HG03135 (cell line): ENCODE results near the gene ATOX1.
"Not testable (repeated sequence)": the region's sequence is repeated elsewhere in the genome, so short reads cannot be mapped to it uniquely, and the experiment has no call there.

Source experiments
- ATAC-seq: cut with Tn5 transposase; IDR thresholded peaks from one replicate; pipeline ENCODE4 v1.9.1; 2021; ENCODE audit warnings: mild to moderate bottlenecking, moderate library complexity; ENCODE audit not compliant: unreplicated experiment

Gene ATOX1, protein sequence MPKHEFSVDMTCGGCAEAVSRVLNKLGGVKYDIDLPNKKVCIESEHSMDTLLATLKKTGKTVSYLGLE

DNA sequence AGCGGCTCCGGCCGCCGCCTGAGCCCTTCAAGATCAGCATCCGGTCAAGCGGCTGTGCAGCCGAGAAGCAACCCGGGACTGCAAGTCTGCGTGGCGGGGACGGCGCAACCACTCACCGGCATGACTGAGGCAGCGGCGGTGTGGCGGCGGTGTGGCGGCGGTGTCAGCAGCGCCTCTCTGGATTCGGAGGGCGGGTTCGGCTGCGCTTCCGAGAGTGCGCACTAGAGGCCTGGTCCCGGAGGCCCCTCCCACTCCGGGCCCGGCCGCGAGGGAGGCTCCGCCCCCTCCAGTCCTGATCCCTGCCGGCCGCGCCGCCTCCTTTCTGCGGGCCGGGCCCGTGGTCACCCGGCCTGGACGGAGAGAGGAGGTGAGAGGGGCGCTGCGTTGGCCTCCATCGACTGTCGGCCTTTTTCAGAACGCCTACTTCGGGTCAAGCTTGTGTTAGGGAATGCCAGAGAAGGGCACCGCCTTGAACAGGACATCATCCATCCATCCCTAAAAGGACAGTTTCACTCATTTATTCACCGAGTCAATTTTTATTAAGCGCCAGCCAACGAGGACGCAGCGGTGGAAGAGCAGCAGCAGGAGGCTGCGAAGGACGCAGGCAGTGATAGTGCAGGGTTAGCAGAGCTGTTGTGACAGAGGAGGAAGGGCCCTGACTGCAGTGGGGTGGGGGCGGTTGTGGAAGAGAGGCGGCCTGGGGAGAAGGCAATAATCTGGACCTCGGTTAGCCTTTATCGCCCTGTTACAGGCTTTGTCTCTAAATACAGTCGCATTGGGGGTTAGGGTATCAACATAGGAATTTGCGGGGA is at the start of gene ATOX1:
TSS of gene ATOX1 (minus strand) at position 202 of the 812 bp plus-strand sequence. CDS start at position 122, 80 bp downstream.
- ATAC-seq = peak; percentile 98

DNA sequence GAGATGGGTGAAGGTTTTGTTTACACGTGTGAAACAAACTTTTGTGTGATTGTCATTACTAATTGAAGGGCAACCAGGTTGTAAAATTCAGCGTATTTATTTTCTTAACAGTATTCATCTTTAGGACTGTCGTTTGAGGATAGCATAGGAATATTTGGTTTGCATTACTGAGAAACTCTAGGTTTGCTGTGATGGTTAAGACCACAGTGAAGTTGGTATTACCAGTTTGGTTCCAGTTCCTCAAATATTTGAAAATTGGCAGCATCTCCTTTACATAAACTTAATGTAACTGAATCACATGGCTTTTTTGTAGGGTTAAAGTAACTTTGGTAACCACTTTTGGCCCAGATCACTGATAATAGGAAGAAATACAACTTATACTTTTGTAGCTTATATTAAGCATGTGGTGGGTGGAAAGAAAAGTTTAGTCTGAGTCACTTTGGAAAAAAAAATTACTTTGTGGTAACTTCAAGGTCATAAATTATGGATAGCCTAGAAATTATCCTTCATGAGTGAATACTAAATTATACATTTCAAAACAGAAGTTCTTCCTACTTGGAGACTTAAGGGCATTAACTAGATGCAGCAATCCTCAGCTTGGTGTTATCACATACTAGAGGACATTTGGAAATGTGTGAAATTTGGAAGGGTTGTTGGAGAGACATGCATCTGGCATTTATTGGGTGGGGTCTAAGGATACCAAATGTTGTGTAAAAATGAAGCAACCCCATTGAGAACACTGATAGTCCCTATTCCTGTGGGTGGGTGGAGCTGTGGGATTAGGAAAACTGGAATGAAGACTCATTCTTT is 47.2 kb upstream of the ATOX1 start:
- ATAC-seq = no peak

DNA sequence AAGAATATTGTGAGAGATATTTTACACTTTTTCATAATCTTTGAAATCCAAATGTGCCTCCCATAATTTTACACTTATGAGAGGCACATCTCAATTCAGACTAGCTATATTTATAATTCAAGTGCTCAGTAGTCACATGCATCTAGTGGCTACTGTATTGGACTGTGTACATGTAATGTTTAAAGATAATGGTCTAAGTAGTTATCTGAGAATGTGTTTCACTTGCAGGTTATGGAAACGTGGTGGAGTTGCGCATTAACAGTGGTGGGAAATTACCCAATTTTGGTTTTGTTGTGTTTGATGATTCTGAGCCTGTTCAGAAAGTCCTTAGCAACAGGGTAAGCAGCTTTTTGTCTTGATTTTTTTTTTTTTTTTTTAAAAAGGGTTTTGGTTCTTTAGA is 42.1 kb upstream of the ATOX1 start:
- ATAC-seq = peak; percentile 67

DNA sequence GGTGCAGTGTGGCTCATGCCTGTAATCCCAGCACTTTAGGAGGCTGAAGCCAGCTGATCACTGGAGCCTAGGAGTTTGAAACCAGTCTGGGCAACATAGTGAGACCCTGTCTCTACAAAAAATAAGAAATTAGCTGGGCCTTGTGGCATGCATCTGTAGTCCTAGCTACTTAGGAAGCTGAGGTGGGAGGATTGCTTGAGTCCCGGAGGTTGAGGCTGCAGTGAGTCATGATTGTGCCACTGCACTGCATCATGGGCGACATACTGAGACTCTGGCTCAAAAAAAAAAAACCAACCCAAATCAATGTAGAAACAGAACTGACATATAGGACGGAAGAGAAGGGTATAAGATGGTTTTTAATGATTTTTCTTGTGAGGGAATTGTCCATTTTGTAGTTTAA is 41.0 kb upstream of the ATOX1 start:
- no peak for ATAC-seq

DNA sequence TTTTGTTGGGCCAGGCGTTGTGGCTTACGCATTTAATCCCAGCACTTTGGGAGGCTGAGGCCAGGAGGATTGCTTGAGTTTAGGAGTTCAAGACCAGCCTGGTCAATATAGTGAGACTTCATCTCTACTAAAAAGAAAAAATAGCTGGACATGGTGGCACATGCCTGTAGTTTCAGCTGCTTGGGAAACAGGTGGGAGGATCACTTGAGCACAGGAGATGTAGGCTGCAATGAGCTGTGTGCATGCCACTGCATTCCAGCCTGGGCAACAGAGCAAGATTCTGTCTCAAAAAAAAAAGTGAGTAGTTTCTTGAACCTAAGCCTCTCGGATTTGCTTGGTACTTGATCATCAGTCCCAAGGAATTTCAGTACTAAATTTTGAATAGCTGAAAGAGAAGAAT is 40.2 kb upstream of the ATOX1 start:
- ATAC-seq = no peak

DNA sequence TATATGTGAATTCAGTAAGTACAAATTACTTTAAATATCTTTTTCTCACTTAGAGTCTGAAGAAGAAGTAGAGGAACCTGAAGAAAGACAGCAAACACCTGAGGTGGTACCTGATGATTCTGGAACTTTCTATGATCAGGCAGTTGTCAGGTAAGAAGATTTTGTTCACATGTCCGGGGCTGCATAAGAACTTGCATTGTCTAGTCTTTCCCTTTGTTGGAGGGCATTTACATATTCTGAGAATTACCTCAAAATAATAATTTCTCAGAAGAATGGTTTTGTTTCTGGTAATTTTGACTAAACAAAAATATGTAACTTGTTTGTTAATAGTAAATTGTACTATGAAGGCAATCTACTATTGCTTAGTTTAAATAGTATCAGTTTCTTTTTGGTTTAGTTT is 37.0 kb upstream of the ATOX1 start:
- no peak for ATAC-seq

DNA sequence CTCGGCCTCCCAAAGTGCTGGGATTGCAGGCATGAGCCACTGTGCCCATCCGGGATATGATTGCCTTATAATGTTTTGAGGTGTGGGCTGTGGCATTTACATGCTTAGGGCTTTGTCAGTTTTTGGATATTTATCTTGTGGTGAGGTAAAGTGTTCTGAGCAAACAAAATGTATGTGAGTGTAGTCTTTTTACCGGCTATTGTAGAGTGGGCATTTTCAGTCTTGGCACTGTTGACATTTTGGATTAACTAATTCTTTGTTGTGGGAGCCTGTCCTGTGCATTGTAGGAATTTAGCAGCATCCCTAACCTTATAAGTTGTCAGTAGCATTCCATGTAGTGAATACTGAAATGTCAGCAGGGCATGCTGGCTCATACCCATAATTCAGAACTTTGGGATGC is 34.9 kb upstream of the ATOX1 start:
- ATAC-seq = no peak

DNA sequence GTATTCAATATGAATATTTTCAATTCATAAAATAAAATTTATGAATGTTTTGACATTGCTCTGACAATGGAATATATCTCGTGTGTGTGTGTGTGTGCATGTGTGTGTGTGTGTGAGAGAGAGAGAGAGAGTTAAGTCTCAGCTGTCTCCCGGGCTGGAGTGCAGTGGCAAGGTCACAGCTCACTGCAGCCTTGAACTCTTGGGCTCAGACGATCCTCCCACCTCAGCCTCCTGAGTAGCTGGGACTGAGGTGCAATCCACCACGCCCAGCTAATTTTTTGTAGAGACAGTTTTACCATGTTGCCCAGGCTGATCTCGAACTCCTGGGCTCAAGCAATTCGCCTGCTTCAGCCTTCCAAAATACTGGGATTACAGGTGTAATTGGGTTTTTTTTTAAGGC is 29.4 kb upstream of the ATOX1 start:
- ATAC-seq = no peak

DNA sequence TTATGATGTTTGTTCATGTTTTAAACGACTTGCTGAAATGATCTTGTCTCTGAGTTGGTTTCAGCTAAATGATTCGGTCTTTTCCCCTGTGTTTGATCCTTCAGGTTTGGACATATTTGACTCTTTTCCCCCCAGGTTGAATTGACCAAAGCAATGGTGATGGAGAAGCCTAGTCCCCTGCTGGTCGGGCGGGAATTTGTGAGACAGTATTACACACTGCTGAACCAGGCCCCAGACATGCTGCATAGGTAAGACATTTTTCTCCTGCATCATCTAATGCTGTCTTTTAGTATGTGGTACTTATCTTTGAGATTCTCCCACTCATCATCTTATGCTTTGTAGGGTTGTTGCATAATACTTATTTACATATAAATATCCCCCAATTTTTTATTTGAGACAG is 28.0 kb upstream of the ATOX1 start:
- ATAC-seq = no peak

DNA sequence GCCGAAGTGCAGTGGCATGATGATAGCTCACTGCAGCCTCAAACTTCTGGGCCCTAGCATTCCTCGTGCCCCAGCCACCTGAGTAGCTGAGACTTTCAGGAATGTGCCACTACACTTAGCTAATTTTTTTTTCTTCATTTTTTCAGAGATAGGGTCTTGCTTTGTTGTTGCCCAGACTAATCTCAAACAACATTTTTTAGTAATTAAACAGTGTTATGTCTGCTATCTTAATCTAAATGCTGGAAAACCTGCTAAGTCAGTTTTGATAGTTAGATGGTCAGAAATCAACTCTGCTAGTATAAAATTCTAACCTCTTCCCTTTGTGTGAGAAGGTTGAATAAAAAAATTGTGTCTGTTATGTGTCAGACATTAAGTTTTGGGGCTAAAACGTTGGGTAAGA is 25.7 kb upstream of the ATOX1 start:
- ATAC-seq = no peak

DNA sequence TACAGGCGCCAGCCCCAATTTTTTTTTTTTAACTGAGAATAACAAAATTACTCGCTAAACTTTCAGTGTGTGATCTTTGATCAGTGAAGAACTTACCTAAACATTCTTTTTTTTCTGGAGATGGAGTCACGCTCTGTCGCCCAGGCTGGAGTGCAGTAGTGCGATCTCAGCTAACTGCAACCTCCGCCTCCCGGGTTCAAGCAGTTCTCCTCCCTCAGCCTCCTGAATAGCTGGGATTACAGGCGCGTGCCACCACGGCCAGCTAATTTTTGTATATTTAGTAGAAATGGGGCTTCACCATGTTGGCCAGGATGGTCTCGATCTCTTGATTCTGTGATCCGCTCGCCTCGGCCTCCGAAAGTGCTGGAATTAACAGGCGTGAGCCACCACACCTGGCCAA is 25.2 kb upstream of the ATOX1 start:
- ATAC-seq = not testable (repeated sequence)

DNA sequence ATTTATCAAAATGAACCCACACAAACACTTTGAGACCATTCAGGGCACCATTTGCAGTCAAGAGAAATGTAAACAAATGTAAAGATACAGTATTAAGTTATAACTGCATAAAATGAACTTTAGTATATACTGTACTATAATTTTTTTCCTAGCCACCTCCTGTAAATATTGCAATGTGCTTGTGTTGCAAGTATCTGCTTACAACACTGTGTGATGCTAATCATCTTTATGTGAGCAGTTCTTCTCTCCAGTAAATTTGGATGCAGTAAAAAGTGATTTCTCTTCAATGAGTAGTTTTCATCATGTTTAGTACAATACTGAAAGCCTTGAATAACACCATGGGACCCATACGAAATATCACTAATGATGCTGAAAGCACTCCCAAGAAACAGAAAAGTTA is 22.8 kb upstream of the ATOX1 start:
- no peak for ATAC-seq

DNA sequence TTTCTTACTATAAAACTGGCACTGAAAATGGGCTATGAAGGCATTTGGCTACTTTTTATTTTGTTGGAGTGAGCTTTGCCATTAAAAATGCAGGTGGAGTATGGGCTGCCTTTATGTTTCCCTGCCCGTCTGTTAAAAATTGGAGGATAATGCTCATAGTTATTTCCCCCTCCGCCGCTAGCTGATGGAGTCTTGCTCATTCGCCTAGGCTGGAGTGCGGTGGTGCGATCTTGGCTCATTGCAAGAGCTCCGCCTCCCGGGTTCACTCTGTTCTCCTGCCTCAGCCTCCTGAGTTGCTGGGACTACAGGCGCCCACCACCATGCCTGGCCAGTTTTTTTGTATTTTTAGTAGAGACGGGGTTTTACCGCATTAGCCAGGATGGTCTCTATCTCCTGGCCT is 21.9 kb upstream of the ATOX1 start:
- no peak for ATAC-seq

DNA sequence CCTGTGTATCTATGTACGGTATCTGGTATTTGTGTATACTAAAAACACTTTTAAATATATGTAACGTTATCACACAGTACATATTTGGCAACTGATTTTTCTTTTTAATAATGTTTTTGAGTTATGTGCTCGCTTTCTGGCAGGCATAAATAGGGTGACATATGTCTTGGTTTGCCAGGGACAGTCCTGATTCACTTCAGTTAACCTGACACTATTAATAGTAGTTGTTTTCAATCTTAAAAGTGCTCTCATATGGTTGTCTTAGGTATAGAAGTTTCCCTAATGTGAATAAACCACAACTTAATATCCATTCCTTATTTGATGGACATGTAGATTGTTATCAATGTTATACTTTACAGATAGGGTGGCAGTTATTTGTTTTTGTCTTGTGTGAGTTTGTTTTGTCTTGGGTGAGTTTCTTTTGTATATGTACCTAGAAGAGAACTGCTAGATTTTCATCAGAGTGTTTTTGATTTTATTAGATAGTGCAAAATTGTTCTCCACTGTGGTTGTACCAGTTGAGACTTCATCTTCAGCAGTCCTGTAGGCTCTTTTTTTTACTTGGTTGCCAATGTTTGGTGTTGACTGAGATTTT is 21.2 kb upstream of the ATOX1 start:
- no peak for ATAC-seq

DNA sequence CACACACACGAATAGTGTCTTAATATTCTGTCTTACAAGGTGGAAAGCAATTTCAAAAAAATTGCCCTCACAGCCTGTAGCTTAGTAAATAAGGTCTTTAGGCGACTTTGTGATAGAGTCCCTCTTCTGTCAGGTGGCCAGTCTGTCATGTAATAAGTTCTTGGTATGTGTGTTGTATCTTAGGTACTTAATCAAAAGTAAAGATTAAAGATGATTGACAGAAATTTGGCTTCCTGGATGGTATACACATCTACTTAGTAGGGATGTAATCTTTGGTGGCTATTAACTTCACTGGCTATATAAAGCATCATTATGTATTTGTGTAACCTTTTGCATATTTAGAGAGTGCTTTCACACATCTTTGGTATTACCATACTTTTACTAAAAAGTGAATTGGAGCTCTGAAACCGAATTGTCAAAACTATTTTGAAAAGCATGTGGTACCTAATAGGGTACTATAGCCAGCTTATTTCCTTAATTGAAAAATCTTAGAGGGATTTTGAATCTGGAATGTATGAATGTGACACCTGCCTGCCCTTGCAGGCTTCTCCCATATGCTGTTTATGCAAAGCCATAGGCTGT is 16.7 kb upstream of the ATOX1 start:
- ATAC-seq = no peak

DNA sequence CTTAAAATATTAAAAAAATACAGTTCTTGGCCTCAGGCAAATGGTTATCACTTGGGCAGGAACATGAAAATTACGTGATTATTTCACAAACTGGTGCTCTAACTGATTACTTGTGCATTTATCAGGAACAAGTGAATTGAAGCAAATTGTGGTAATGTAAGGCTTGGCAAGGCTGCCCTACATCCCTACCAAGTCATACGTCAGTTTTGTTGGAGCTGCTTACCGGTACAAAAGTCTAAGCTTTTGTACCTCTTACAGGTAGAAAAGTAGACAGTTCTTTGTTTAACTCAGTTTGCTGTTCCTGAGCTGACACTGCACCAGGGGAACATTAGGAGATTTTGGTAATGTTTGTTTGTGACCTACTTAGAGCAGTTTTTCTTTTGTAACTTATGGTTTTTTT is 15.5 kb upstream of the ATOX1 start:
- no peak for ATAC-seq

DNA sequence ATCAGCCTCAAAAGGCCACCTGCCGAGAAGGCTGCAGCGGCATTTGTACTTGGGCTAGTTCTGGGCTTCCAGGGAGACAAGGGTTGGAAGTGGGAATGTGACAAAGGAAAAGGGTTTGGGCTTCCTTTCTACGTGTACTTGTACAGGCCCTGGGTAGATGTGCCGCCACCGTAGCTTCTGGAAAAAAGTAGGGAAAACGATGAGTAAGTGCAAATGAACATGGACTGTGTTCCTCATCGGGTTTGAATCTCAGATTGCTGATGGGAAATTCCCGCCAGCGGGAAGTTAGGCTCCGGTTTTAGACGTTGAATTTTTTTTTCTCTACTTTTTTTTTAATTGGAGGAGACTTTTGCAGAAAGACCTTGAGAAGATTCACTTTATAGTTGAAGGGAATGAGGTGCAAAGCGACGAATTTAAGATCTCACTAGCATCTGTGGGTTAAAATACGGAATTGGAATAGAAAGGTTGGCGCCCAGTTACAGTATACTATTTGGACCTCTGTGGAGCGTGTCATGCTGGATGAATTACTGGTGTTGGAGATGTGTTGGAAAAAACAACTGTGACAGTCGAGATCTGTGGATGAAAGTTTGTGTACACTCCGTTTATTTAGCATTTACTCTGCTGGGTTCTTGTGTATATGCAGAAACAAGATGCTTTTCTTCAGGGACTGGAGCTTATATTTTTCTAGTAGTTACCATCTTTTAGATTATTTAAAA is 14.6 kb upstream of the ATOX1 start:
- no peak for ATAC-seq

DNA sequence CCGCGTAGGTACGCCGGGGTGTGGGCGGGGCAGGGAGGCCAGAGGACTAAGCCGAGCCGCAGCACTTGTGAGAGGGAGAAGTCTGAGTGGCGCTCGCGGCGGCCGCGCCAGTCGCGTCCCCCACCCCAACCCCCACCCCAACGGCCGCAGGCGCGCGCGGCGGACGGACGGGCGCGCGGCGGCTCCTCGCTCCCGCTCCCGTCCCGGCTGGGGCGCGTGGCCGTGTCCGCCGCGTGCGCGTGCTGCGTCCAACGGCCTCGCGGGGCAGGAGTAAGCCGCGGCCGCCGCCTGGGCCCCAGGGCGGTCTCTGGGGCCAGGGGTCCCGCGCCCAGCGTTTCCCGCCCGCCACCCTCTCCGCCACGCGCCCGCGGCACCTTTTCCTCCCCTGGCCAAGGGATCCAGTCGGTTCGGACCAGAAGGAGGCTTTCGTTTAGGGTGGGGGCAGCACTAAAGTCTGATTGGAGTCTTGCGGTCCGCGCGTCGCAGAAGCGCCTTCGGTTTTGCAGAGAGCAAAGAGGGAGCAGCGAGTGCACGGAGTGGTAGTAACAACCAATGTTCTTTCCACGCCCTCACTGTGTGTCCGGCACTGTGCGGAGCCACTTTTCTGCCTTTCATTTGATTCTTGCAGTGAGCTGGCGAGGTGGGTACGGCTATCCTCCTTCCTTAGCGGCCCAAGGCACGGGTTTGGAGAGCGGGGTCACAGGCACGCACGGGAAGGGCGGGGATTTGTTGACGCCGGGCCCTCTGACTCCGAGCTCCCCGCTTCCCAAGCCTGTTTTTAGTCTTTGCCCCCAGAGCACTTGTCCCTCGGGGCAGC is 13.8 kb upstream of the ATOX1 start:
- ATAC-seq = peak; percentile 10

DNA sequence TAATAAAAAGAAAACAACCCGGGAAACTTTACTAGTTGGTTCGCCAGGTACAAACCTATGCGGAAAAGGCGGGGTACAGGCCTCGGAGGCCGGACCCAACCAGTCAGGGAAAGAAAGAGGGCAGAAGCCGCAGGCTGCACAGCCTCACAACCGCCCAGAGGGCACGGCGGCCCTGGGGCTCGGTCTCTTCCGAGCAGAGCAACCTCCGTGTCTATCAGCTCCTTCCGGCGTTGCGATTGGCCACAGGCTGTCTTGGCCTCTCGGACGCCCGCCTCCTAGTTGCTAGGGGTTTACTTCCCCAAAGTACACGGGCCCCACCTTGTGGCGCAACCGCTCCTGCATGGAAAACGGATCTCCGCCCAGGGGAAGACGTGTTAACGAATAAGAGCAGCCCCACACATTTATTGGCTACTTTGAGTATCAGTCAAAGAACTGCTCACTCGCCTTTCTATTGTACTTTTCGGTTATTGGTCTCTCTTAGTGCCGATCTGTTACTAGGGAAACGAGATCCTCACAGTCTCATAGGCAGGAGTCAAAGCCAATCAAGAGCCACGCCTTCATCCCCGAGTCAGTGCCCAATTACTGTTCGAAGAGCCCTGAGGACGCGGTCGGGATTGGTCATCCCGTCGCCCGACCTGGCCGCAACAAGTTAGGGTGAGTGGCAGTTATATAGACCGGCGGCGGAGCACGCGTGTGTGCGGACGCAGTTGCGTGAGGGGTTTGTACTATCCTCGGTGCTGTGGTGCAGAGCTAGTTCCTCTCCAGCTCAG is 13.0 kb upstream of the ATOX1 start, which contains the start of gene G3BP1:
TSS of gene G3BP1 (plus strand) at position 696 of the 770 bp plus-strand sequence. CDS start 14,667 bp downstream, outside the sequence.
- ATAC-seq = peak; percentile 82
